ENCODE results near the gene STX19. TPM values are rescaled to one million over a fixed set of nuclear protein-coding genes. Genes with fewer than 3 reads are reported as not detected.
A peak's percentile ranks its signal among the peaks of the same experiment; 100 is the strongest.

STX19 gene
- total RNA-seq, 1 experiment from 2014 or later = not detected

GRCh38 chr3:94069194-94069813 is 40.9 kb upstream of the STX19 start:
- Histone ChIP-seq H3K27ac (ENCODE audit: insufficient read length, low read depth, low read length) (no peak overlapping the region), H4K20me1 (ENCODE audit: control insufficient read depth, insufficient read depth, insufficient read length) (no peaks in the 10 kb centered on the region), H4K5ac (ENCODE audit: insufficient read length, low read depth, low read length) (no peak overlapping the region), H2BK15ac (ENCODE audit: low read depth, low read length) (no peak overlapping the region), H3K4me1 (ENCODE audit: insufficient read depth, low read length) (no peaks in the 10 kb centered on the region; the same call in 1 of the 2 replicates), H3K56ac (ENCODE audit: insufficient read length, low read depth, low read length) (no peak overlapping the region), H2BK12ac (ENCODE audit: insufficient read length, low read depth, low read length) (no peak overlapping the region), H3K23me2 (ENCODE audit: insufficient read length, low read depth, low read length, poor library complexity, severe bottlenecking) (no peaks in the 10 kb centered on the region), H3K4ac (ENCODE audit: low read depth, low read length) (no peak overlapping the region), H2BK20ac (ENCODE audit: low read depth, low read length, poor library complexity, severe bottlenecking) (no peak overlapping the region), H3K18ac (ENCODE audit: insufficient read length, low read depth, low read length) (no peak overlapping the region), H2AFZ (ENCODE audit: low read length) (no peak overlapping the region), H3K9ac (ENCODE audit: extremely low read depth, insufficient read length, low read length) (no peak overlapping the region), H4K8ac (replicated peaks; ENCODE audit: insufficient read length, low read depth, low read length) (no peak overlapping the region), H3K14ac (ENCODE audit: insufficient read depth, low read length) (no peak overlapping the region), H2BK5ac (ENCODE audit: insufficient read length, low read length) (no peak overlapping the region), H3T11ph (ENCODE audit: low read length) (no peak overlapping the region), H3K23ac (ENCODE audit: insufficient read length, low read depth, low read length) (no peak overlapping the region), H3K4me2 (ENCODE audit: insufficient read depth, insufficient read length, low read length) (no peak overlapping the region), H4K91ac (ENCODE audit: insufficient read length, low read depth, low read length) (no peak overlapping the region), H3K79me1 (ENCODE audit: insufficient read depth, low read depth, low read length, poor library complexity, severe bottlenecking) (no peaks in the 10 kb centered on the region), H2AK5ac (ENCODE audit: insufficient read length, low read length) (no peak overlapping the region), H3K27me3 (ENCODE audit: insufficient read depth, low read length) (no peaks in the 10 kb centered on the region), H2BK120ac (ENCODE audit: low read depth, low read length, poor library complexity, severe bottlenecking) (no peak overlapping the region), H3K9me3 (ENCODE audit: control insufficient read depth, low read depth, low read length) (no peaks in the 10 kb centered on the region), H3K79me2 (ENCODE audit: insufficient read depth, low read length) (no peaks in the 10 kb centered on the region; the same call in 1 of the 2 replicates)
- TF ChIP-seq CTCF (conservative IDR thresholded peaks at IDR 0.05) = peak; percentile 70
- no peaks in the 10 kb centered on the region for H3K27me3 Mint-ChIP-seq (ENCODE audit: low read depth)
- no peak overlapping the region for H3K27ac Mint-ChIP-seq
- peaks cover 13 to 21% (median 16%) of the 10 kb centered on the region in 3 experiments for H3K36me3 Mint-ChIP-seq (ENCODE audit: insufficient read depth in 1 of 3, low read depth in 3 of 3)
- H3K4me3 Mint-ChIP-seq = no peak overlapping the region
- DNase-seq = no peak
- peaks cover 0 to 4% of the 10 kb centered on the region in 2 experiments; a peak in 1 of 5 replicates for H3K9me3 Mint-ChIP-seq
- H3K4me1 Mint-ChIP-seq = 0 out of 4 replicates have a peak, but pooled peaks cover 0 to under 1% of the 10 kb centered on the region in 2 experiments
- no CpG with 5 or more reads among the region's 4 CpGs for WGBS (ENCODE audit: extremely low coverage, insufficient read length, low lambda C conversion rate)
